HG03159 (cell line): Measurements from ENCODE around the gene PGRMC1.
"Not testable (repeated sequence)": the region's sequence is repeated elsewhere in the genome, so short reads cannot be mapped to it uniquely, and the experiment has no call there.

Source experiments
- ATAC-seq: cut with Tn5 transposase; IDR thresholded peaks from one replicate; pipeline ENCODE4 v1.9.1; 2021; ENCODE audit warnings: mild to moderate bottlenecking, moderate library complexity; ENCODE audit not compliant: unreplicated experiment

PGRMC1 gene

GRCh38 chrX:119231936-119232445, 4.1 kb upstream of the PGRMC1 start:
- no peak for ATAC-seq

DNA sequence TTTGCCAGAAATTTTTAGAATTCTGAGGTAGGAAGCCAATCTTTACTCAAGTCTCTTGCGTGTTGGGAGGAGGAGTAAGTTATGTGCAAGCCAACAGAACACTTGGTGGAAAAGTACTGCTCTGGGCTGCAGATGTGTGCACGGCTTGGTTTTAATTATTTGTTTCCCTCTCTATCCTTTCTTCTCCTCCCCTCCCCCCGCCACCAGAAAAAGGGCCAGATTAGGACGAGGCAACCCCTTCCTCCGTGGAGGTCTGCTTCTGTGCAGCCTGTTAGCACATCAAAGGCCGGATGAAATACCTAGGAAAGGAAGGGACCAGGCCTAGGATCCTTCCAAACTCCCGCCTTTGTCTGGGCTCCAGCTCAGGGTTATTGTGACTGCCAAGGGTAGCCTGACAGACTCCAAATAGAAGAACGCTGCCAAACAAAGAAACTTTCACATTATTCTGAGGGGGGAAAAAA, 1.0 kb upstream of the PGRMC1 start:
- no peak for ATAC-seq

GRCh38 chrX:119236623-119237561, 807 bp downstream of the PGRMC1 start:
- peak; percentile 14 for ATAC-seq

DNA sequence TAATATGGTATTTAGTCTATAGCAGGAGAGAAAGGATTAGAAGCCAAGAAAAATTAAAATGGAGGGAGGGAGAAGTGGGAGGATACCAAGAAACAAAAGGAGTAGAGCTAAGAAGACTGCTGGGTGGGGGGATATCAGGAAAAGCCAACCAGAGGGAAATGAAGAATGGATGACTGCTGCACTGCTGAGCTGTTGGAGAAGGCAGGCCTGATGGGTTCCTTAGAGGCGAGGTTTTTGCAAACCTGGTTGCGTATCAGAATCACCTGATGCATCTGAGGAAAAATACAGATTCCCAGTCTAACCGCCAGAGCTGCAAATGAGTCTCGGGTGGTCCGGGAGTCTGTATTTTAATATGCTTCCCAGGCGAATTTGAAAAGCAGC, 1.5 kb downstream of the PGRMC1 start:
- ATAC-seq: no peak

GRCh38 chrX:119238557-119238956, 2.5 kb downstream of the PGRMC1 start:
- ATAC-seq: no peak

DNA sequence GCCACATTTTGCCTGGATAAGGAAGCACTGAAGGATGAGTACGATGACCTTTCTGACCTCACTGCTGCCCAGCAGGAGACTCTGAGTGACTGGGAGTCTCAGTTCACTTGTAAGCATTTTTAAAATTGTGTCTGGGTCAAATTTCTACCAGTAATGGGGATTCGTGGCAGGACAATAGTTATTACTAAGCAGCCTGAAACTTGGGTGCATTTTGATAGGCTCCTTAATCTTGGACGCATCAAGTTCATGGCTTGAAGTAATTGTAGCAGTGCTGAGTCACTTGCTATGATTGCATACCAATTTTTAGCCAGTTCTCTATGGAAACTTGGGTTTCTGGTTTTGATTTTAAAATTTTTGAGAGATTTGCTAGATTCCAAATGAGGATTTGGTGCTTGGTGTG, 4.3 kb downstream of the PGRMC1 start:
- no peak for ATAC-seq

DNA sequence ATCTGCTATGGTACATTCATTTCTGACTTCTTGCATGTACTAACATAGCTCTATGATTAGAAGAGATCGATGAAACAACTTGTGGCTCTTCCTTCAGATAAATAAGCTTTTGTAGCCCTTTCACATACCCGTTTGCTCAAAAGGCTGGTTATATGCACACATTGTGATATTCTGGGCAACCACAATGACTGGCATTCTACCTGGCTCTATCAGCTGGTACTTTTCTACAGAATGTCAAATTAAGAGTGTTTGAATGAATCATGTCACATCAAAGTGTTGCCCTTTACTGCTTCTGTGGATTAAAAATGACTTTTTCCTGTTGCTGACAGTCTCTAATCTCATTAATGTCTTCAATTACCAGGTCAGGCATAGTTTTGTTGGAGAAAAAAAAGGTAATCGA, 11.6 kb downstream of the PGRMC1 start:
- no peak for ATAC-seq

GRCh38 chrX:119249891-119250290, 13.8 kb downstream of the PGRMC1 start:
- no peak for ATAC-seq

GRCh38 chrX:119251386-119251785, 15.3 kb downstream of the PGRMC1 start:
- no peak for ATAC-seq

GRCh38 chrX:119252716-119253115, 16.6 kb downstream of the PGRMC1 start:
- ATAC-seq: no peak

DNA sequence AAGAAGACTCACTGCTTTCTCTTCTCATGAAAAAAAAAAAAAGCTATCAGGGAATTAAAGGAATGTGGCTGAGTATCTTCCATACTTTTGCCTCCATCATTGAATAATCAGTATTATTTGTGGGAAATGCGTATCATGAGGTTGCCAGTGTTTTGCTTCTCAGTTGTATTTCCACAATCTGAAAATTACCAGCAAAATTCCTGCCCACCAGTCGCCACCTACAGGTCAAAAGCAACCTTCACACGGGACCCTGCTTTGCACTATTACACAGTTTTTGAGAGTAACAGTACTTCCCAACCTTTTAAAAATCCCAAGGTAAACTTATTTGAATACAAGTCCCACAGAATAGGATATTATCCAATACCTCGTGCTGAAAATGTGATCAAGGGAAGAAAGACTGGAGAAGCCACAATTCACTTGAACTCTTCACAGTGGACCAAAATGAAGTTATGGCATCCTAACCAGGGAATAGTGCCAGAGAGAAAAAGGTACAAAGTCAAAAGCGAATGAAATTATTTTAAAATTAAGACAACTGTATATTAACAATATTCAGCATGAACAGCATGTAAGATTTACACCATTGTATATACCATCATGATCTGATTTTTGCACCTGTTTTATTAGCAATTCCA, 30.4 kb downstream of the PGRMC1 start:
- ATAC-seq: peak; percentile 54

DNA sequence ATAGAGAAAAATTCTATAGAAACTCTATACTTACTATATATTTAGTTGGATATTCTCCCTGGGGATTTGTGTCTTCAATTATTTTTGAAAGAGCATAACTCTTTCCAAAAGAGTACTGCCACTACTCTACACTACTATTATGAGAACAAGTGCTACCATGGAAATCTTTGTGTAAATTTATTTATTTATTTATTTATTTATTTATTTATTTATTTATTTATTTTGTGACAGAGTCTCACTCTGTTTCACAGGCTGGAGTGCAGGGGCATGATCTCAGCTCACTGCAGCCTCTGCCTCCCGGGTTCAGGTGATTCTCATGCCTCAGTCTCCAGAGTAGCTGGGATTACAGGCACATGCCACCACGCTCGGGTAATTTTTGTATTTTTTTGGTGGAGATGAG, 31.0 kb downstream of the PGRMC1 start:
- not testable (repeated sequence) for ATAC-seq

GRCh38 chrX:119272882-119273419, 36.9 kb downstream of the PGRMC1 start:
- ATAC-seq: no peak

- ATAC-seq: no peak
Observed at GRCh38 chrX:119273420-119274192, 37.5 kb downstream of the PGRMC1 start.

GRCh38 chrX:119282347-119282746, 46.3 kb downstream of the PGRMC1 start:
- ATAC-seq: not testable (repeated sequence)

- ATAC-seq: no peak
Observed at GRCh38 chrX:119288890-119289393, 52.9 kb downstream of the PGRMC1 start.

GRCh38 chrX:119290476-119290875, 54.4 kb downstream of the PGRMC1 start:
- ATAC-seq: no peak

- not testable (repeated sequence) for ATAC-seq
Observed at GRCh38 chrX:119291246-119291645, 55.2 kb downstream of the PGRMC1 start.

- ATAC-seq: no peak
Observed at GRCh38 chrX:119292445-119292844, 56.4 kb downstream of the PGRMC1 start.
